M059J (cell line): ENCODE measurements around the gene NECAB2. TPM values are rescaled to one million over a fixed set of nuclear protein-coding genes. Genes with fewer than 3 reads are reported as not detected.
"Not testable (repeated sequence)": the region's sequence is repeated elsewhere in the genome, so short reads cannot be mapped to it uniquely, and the experiment has no call there.

ENCODE experiments used
- DNase-seq: peaks from one replicate; pipeline ENCODE4 v3.0.0-alpha.2; 2012; ENCODE audit warnings: low read depth
- total RNA-seq: library from RNA; depleted of rRNA; stranded (reverse); fragments of >200 nt; shearing (Covaris generic); gene quantifications from 2 replicates; pipeline ENCODE4 v1.2.3, GENCODE V29; 2014

The NECAB2 gene
- total RNA-seq, 1 experiment from 2014 or later, result not detected

DNA sequence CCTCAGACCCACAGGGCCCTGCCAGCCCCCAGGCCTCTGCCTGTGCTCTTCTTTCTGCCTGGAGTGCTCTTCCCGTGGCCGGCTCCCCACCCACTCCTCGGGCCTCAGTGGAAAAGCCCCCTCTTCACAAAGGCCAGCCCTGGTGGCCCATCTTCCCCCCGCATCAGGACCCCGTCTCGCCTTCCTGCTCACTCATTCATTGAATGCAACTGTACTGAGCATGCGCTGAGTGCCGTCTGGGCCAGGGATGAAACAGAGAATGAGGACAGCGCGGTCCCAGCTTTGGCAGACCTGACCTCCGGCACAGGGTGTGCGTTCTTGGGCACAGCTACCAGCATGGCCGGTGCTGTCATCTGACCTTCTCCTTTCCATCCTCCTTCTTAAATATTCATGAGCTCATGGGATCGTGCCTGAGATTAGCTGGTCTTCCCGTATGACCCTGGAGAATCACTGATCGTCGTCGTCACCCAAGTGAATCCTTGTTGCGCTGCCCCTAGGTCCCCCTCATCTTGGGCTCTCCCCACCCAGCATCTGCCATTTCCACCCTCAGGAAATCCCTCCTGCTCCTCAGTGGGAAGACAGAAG lies 31.4 kb upstream of the NECAB2 start:
- no peak for DNase-seq

GRCh38 chr16:83937267-83937666 lies 30.8 kb upstream of the NECAB2 start:
- no peak for DNase-seq

DNA sequence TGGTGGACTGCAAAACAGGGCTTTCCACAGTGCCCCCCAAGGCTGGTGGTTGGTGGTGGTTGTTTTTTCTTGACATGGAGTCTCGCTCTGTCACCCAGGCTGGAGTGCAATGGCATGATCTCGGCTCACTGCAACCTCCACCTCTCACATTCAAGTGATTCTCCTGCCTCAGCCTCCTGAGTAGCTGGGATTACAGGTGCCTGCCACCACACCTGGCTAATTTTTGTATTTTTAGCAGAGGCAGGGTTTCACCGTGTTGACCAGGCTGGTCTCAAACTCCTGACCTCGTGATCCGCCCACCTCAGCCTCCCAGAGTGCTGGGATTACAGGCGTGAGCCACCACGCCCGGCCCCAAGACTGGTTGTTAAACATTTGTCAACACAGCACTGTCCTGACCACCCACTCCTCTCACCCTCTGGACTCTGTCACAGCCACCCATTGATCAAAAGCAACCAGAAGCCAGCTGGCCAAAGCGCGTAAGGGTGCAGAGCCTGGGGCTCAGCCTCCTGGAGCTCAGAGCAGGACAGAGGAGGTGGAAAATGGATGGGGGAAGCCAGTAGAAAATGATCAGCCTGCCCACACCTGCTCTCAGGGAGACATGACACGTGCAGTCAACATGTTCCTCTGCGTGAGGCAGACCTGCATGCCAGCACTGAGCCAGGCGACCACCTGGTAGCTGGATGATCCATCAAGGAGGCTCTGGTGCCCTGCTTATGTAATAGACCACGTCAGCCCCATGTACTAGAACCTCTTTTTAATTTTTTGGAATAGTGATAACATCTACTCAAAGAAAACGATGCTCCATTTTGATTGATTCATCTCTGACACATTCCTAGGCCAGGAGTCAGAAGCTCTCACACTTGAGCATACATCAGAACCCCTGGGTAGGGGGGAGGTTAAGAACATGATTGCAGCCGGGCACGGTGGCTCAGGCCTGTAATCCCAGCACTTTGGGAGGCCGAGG lies 29.8 kb upstream of the NECAB2 start:
- no peak for DNase-seq

DNA sequence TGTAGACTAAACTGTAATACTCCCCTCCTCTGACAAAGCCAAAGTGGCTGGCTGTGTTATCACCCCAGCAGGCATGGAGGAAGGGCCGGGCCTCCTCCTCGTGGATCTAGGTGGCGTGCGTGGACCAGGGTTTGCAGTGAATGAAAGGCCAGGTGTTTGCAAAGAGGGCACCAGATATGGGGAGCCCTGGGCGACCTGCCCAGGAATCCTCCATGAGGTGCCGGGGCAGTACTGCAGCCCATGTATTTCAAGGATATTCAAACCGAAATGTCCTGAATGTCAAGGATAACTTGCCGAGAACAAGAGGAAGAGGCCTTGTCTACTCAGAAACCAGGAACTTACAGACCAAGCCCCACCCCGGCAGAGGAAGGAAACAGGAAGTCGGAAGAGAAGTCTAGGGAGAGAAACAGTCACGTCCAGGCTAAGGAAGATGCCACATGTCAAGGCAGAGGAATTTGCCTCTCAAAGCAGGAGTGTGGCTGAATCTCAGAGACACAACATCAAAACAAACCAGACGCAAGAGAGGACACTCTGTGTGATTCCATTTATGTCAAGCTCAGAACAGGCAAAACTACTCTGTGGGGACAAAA lies 28.7 kb upstream of the NECAB2 start:
- no peak for DNase-seq

GRCh38 chr16:83940119-83940518 lies 27.9 kb upstream of the NECAB2 start:
- no peak for DNase-seq

GRCh38 chr16:83940630-83941378 lies 27.2 kb upstream of the NECAB2 start:
- DNase-seq, result no peak

GRCh38 chr16:83941546-83941945 lies 26.5 kb upstream of the NECAB2 start:
- not testable (repeated sequence) for DNase-seq

- DNase-seq, result no peak
These were observed 26.0 kb upstream of the NECAB2 start for GRCh38 chr16:83942074-83942473.

- DNase-seq, result no peak
These were observed 25.1 kb upstream of the NECAB2 start for GRCh38 chr16:83942815-83943515.

GRCh38 chr16:83943516-83944050 lies 24.5 kb upstream of the NECAB2 start:
- no peak for DNase-seq

GRCh38 chr16:83945587-83945986 lies 22.5 kb upstream of the NECAB2 start:
- DNase-seq, result no peak

GRCh38 chr16:83946154-83946780 lies 21.8 kb upstream of the NECAB2 start:
- DNase-seq, result no peak

DNA sequence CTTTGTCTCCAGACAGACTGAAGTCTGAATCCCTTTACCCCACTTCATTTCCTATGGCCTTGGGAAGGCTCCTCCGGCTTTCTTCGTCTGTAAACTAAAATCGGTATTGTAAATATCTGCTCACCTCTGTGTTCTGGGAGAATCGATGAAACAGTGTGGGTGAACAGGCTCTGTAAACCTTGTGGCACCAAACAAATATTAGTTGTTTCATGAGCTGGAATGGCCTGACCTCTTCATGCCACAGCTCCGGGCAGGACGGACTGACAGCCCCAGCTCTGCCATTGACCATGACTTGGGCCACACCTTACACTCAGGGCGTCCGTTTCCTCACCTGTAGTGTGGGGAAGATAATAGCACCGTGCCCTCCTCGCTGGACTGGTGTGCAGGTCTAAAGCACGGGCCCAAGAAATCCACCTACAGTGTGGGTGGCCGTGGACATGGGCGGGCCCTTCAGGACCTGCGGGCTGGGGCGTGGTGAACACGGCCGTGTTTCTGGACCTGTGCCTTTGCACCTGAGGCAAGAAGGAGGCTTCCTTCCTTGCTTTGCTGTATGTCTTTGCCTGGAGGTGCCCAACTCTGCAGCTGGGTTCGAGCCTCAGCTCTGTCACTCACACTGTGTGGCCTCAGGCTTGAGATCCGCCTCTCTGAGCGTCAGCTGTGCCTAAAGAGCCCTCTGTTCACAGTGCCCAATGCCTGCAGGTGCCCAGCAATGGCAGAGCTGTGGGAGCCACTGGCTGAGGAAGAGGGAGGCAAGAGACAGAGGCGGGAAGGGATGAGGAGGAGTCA lies 21.1 kb upstream of the NECAB2 start:
- no peak for DNase-seq

- DNase-seq, result no peak
These were observed 20.3 kb upstream of the NECAB2 start for GRCh38 chr16:83947642-83948234.

DNA sequence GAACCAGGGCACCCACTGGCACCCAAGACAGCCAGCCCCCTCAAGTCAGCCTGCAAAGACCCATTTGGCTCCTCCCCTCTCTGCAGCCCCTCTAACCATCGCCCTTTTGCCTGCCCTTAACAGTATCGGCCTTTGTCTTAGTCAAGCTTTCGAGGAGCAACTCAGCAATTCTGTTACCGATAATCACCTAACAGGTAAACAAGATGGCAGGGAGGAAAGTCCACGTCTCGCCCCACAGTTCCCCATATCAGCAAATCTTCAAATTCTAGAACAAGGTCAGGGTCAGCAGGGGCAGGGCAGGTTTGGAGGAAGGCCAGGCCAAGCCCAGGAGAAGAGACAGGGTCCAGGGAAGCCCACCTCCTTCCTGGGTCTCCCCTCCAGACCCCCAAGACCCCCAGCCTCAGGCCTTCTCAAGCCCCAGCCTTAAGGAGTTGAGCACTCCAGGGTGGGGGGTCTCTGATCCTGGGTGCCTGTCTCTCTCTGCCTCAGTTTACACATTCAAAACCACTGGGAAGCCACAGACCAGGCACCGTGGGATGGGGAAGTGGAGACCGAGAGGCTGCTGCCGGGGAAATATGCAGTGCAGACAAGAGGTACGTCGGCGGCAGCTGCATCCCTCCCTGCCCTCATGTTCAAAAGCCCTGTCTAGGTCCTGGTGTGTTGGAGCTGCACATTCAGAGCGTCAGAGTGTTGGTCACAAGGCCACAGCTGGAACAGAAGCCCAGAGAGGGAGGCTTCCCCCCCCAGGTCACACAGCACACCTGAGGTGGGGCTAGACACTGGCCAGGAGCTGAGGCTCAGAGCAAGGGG lies 18.9 kb upstream of the NECAB2 start:
- DNase-seq, result no peak

GRCh38 chr16:83949724-83950001 lies 18.4 kb upstream of the NECAB2 start:
- no peak for DNase-seq

- not testable (repeated sequence) for DNase-seq
These were observed 17.1 kb upstream of the NECAB2 start for GRCh38 chr16:83950862-83951399.

- DNase-seq, result no peak
These were observed 16.5 kb upstream of the NECAB2 start for GRCh38 chr16:83951544-83951943.

DNA sequence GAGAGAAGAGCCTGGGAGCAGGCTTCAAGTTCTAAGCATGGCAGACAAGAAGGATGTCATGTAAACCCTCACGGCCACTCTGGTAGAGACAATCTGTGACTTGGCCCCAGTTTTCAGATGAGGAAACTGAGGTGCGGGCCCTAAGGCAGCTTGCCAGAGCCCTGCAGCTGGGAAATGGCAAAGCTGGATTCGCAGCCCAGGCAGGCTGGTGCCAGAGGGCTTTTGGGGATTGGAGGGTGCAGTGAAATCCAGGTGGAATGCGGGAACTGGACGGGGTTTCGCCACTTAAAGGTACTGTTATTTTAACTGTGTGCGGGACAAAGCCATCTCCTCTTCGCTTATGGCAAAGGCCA lies 15.5 kb upstream of the NECAB2 start:
- no peak for DNase-seq
